Right renal cortex interstitium (tissue), 3 donors: ENCODE data around the gene PDE4B. TPM values are rescaled to one million over a fixed set of nuclear protein-coding genes. Genes with fewer than 3 reads are reported as not detected.
"Not testable (repeated sequence)": the region's sequence is repeated elsewhere in the genome, so short reads cannot be mapped to it uniquely, and the experiment has no call there.

Experiments used
- DNase-seq, 3 donors: peaks; one replicate each; pipeline ENCODE4 v3.0.0-alpha.2; 2013; ENCODE audit warnings: low read depth in 3 of 3, low spot score in 2 of 3
- polyA plus RNA-seq, 3 donors: library from polyadenylated mRNA; unstranded; fragments of 120-200 nt; gene quantifications; one replicate each; pipeline ENCODE4 v1.2.1, GENCODE V29; 2013; ENCODE audit not compliant: insufficient read length in 3 of 3

Gene PDE4B
- polyA plus RNA-seq, 3 donors: 7.3 to 10.0 (median 10.0) TPM

- no peak for DNase-seq
Measured at GRCh38 chr1:66041654-66042053, 249.0 kb downstream of the PDE4B start.

- no peak for DNase-seq
Measured at GRCh38 chr1:66043186-66043585, 250.5 kb downstream of the PDE4B start.

- DNase-seq: no peak
Measured at GRCh38 chr1:66044912-66045311, 252.2 kb downstream of the PDE4B start.

DNA sequence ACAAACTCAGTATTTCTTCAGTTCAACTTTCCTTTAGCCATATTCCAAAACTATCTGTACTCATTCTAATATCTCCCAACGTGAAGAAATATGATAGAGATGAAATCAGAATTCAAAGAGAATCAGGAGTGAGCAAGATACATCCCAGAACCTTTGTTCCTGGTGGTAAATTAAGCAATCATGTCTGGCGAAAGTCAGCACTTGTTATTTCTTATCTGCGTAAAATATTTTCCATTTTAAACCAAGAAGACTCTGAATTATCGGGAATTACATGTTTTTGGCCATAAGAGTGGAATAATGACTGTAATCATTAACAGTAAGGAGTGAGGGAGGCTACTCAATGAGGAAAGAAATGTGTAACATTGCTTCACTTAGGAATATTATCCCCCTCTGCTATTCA is 253.7 kb downstream of the PDE4B start:
- no peak for DNase-seq

DNA sequence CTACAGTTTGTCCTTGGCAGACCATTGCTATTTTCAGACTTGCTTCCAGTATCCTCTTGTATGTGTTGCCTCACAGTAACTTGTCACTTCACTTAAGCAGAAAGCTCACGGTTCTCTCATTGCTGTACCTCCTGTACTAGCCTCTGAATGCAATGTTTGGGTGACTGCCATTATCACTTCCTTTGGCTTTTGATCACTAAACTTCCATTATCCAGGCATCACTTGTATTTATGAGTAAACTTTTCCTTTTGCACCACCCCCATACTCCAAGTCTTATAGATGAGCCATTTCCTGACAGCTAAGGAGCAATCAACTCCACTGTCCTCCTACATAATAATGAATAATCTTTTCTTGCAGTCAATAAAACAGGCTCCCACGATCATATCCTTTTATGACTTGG is 255.3 kb downstream of the PDE4B start:
- DNase-seq: no peak

DNA sequence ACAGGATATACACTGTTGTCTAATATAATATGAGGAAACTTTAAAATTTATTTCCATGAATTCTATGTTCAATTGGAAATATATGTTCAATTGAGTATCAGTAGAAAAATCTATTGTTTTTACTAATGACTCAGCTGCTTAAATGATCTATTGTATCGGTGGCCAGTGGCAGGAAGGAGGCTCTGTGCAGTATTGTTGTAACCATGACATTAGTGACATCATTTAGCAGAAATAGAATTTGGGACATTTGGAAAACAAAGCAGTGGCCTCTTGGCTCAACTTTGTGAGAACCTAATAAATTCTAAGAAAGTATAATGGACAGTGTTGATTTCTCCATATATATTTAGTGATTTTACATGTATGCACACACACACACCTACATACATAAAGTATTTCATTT is 257.4 kb downstream of the PDE4B start:
- DNase-seq: no peak

- DNase-seq: no peak
Measured at GRCh38 chr1:66050633-66051032, 257.9 kb downstream of the PDE4B start.

- no peak for DNase-seq
Measured at GRCh38 chr1:66055092-66055491, 262.4 kb downstream of the PDE4B start.

DNA sequence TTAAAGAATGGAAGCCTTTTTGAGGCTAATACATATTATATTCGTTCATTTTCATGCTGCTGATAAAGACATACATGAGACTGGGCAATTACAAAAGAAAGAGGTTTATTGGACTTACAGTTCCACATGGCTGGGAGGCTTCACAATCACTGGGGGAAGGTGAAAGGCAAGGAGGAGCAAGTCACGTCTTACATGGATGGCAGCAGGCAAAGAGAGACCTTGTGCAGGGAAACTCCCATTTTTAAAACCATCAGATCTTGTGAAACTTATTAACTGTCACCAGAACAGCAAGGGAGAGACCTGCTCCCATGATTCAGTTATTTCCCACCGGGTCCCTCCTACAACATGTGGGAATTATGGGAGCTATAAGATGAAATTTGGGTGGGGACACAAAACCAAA is 264.8 kb downstream of the PDE4B start:
- not testable (repeated sequence) for DNase-seq

DNA sequence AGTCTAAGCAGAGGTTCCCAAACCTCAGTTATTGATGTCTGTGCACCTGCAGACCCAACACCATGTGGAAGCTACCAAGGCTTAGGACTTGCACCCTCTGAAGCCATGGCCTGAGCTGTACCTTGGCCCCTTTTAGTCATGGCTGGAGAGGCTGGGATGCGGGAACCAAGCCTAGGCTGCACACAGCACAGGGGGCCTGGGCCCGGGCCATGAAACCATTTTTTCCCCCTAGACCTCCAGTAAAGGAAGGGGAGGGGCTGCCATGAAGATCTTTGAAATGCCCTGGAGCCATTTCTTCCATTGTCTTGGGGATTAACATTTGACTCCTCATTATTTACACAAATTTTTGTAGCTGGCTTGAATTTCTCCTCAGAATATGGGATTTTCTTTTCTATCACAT is 265.9 kb downstream of the PDE4B start:
- DNase-seq: no peak

DNA sequence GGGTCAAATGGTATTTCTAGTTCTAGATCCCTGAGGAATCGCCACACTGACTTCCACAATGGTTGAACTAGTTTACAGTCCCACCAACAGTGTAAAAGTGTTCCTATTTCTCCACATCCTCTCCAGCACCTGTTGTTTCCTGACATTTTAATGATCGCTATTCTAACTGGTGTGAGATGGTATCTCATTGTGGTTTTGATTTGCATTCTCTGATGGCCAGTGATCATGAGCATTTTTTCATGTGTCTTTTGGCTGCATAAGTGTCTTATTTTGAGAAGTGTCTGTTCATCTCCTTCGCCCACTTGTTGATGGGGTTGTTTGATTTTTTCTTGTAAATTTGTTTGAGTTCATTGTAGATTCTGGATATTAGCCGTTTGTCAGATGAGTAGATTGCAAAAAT is 274.5 kb downstream of the PDE4B start:
- DNase-seq: not testable (repeated sequence)

- no peak for DNase-seq
Measured at GRCh38 chr1:66069976-66070876, 277.5 kb downstream of the PDE4B start.

- no peak for DNase-seq
Measured at GRCh38 chr1:66073388-66073787, 280.7 kb downstream of the PDE4B start.

- DNase-seq: no peak
Measured at GRCh38 chr1:66074147-66074546, 281.5 kb downstream of the PDE4B start.

GRCh38 chr1:66078412-66078811 is 285.7 kb downstream of the PDE4B start:
- no peak for DNase-seq

DNA sequence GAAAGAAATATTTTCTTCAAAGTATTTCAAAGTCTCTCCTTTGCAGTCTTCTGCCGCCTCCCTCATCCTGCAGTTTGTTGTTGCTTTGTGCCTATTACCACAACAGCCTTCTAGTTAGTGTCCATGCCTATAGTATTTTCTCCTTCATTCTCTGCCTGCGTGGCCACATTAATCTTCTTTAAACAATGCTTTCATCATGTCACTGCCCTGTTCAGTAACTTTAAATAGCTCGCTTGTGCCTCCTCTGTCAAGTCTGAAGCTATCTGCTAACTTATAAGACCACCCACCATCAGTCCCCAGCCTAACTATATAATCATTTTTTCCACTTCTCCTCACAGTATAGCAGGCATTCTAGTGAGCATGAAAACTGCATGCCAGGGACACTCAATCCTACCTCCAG is 290.3 kb downstream of the PDE4B start:
- DNase-seq: no peak

DNA sequence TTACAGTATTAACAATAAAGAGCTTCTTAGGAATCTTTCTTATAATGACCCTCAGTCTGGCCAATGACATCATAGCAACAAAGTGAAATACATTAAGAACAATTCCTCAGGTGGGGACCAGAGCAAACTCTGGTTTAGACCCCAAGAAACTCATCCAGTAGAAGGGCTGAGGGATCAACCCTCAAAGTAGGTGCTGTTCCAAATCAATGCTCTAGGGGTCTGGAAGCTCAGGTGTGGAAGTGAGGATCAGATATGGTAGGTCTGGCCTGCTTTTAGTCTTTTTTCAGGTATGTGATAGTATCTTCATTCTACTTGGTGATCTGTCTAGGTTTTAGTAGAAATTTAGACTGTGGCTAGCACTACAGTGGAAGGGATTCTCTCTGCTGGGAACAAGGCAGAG is 291.7 kb downstream of the PDE4B start:
- no peak for DNase-seq

- DNase-seq: no peak
Measured at GRCh38 chr1:66085600-66085999, 292.9 kb downstream of the PDE4B start.

DNA sequence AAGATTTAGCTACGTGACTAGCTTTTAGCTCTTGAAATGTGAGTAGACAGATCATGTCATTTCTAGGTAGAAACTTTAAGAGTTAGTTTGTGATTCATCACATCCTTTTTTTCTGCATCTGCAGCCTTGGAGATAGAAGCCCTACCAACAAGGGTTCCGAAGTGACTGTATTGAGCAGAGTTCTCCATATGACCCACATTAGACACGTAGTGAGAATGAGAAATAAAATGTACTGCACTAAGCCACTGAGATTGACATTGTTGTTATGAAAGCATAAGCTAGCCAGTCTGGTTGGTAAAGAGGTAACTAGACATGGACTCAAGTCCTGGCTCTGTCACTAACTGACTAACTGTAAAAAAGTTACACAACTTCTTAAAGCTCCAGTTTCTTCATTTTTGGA is 296.1 kb downstream of the PDE4B start:
- DNase-seq: no peak

DNA sequence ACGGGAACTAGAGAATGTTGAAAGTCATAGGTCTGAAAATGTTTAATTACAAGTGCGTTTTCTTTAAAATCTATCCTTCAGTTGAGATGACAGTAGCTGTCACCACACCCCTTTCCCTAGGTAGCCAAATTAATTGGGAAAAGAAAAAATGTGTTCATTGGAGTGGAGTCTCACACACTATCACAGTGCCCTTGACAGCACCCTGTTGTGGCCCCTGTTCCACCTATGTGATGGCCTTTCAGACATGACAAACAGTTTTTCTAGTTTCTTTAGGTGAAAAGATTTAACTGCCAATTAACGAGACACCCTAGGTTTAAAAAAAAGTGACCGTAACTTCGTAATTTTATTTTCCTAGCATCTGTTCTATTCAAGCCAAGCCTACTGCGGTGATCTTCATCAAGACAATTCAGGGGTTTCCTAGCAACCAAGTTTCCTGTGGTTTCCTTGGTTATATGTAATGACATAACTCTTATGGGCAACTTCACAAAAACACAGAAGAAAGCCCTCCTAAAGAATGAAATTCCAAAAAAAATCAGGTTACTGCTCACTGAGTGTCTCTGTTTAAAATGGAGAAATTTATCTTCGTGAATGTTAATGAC is 298.3 kb downstream of the PDE4B start:
- DNase-seq: no peak

GRCh38 chr1:66095190-66095589 is 302.5 kb downstream of the PDE4B start:
- no peak for DNase-seq

GRCh38 chr1:66100959-66101358 is 308.3 kb downstream of the PDE4B start:
- DNase-seq: not testable (repeated sequence)
